Subcutaneous abdominal adipose tissue (tissue), 5 donors: ENCODE results near the gene ETV1.

Experiments used
- H3K27ac ChIP-seq: one replicate; pipeline ENCODE4 v1.7.0; 2013; ENCODE audit warnings: low read depth, mild to moderate bottlenecking, inconsistent platforms, low read length, moderate library complexity
- H3K27me3 ChIP-seq, 5 donors: one replicate each; pipeline ENCODE4 v1.7.0; 2013; ENCODE audit warnings: low read length in 5 of 5, inconsistent platforms in 1 of 5; ENCODE audit not compliant: control insufficient read depth in 5 of 5, insufficient read depth in 4 of 5
- H3K36me3 ChIP-seq, 5 donors: one replicate each; pipeline ENCODE4 v1.7.0; 2013; ENCODE audit warnings: low read length in 5 of 5; ENCODE audit not compliant: control insufficient read depth in 5 of 5, insufficient read depth in 5 of 5
- H3K4me1 ChIP-seq, 5 donors: one replicate each; pipeline ENCODE4 v1.7.0; 2013; ENCODE audit warnings: low read length in 5 of 5, mild to moderate bottlenecking in 3 of 5, moderate library complexity in 1 of 5; ENCODE audit not compliant: control insufficient read depth in 5 of 5, insufficient read depth in 5 of 5
- H3K4me3 ChIP-seq, 5 donors: one replicate each; pipeline ENCODE4 v1.7.0; 2013; ENCODE audit warnings: low read length in 5 of 5, low read depth in 1 of 5
- H3K9ac ChIP-seq, 5 donors: one replicate each; pipeline ENCODE4 v1.7.0; 2013; ENCODE audit warnings: low read length in 5 of 5, mild to moderate bottlenecking in 4 of 5, moderate library complexity in 3 of 5
- H3K9me3 ChIP-seq, 5 donors: one replicate each; pipeline ENCODE4 v1.7.0; 2013; ENCODE audit warnings: low read length in 5 of 5; ENCODE audit not compliant: control insufficient read depth in 5 of 5
- donor health status: healthy.
- donor health status: healthy.
- donor health status: healthy.
- donor health status: healthy.
- donor health status: healthy.

Gene ETV1

DNA sequence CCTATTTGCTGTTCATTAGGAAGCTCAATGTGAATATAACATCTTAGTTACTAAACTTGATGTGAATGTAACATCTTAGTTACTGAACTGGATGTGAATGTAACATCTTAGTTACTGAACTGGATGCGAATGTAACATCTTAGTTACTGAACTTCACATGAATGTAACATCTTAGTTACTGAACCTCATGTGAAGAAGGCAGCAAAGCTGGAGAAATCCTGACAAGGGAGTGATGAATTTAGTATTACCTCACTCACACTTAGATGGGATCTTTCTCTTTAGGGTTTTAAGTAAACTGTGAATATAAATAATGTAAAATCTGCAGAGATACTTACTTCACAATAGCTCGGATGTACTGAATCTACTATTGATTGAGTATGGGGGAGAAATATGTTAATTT, 73.6 kb downstream of the ETV1 start:
- Histone ChIP-seq H3K27me3 (no peaks in the 10 kb centered on the region), H3K27ac (no peak overlapping the region)

DNA sequence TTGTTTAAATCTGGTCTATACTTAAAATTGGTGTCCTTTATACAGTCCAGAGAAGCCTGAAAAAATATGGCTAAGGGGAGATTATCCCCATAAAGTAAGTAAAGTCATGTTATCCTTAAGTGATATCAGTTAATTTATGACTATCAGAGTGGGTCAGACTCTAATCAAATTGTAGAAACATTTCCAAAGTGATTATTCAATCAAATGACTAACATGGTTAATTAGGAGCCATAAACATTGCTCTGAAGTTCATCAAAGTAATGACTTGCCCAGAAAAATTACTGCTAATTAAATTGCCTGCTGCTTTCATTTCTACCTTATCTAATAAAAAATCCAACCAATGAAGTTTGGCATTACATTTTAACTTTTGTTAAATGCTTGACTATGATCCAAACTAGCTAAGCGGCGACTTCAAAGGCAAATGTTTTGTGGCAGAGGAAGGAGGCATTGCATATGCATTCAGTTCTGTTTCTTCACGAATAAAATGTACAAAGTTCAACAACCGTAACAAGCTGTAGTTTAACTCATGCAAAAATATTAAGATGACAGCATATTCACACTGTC, 76.7 kb downstream of the ETV1 start:
- Histone ChIP-seq H3K4me3 (no peak overlapping the region), H3K27me3 (no peaks in the 10 kb centered on the region), H3K4me1 (peaks cover 0 to 5% (median 0%) of the 10 kb centered on the region in 5 donors), H3K27ac (no peak overlapping the region), H3K36me3 (no peaks in the 10 kb centered on the region), H3K9ac (no peak overlapping the region), H3K9me3 (no peaks in the 10 kb centered on the region)

More for the DNA sequence above, 73.6 kb downstream of the ETV1 start:
- no peak overlapping the region for H3K9ac ChIP-seq
- no peaks in the 10 kb centered on the region for H3K9me3 ChIP-seq
- H3K4me1 ChIP-seq = peaks cover 0 to 13% (median 0%) of the 10 kb centered on the region in 5 donors
- H3K36me3 ChIP-seq = no peaks in the 10 kb centered on the region
- no peak overlapping the region for H3K4me3 ChIP-seq

DNA sequence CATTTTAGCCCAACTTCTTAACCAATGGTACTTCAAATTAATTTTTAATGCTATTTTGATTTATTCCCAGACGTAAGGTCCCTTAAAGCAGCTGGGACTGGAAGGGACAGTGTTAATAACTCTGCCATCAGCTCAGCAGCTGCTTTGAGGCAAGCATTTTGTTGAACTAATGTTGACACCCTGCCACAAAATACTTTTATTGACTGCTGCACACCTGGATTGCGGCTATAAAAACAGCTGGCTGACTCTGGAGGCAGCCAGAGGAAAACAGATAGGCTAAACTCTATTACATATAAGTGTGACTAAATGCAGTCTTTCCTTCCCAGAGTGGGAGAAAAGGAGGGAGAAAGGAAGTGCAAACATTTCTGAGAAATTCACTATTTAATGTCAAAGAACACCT, 77.6 kb downstream of the ETV1 start:
- Histone ChIP-seq H3K27ac (no peak overlapping the region), H3K27me3 (no peaks in the 10 kb centered on the region), H3K4me1 (peaks cover 0 to 5% (median 0%) of the 10 kb centered on the region in 5 donors), H3K36me3 (no peaks in the 10 kb centered on the region), H3K9me3 (no peaks in the 10 kb centered on the region), H3K4me3 (no peak overlapping the region), H3K9ac (no peak overlapping the region)

DNA sequence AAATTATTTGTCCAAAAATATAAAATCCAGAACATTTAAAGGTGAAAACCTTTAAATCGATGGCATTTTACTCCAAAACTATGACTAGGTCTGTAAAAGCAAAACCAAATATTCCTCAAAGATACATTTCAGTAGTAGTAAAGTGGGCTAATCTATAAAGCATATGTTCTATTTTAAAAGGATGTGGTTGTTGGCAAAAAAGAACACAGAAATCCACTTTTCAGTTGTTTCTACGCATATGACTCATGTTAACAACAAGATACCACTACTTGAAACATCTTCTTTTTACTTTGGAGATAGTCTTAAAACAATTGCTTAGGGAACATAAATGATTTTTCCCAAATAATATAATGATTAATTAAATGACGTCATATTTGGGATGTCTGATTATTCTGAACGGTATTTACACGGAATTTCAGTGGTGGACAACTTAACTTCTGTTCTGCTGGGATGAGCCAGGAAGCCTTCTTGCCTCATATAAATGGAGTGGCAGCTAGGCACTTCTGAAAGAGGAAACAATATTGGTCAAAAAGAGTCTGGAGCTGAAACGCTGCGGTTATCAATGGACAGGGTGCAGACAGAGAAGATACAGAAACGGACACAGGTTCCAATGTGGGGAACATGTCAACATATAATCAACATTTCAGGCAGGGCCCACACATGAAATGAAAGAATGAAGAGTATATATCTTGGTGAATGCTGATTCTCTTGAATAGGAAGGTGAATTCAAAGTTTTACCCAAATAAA, 78.5 kb downstream of the ETV1 start:
- no peaks in the 10 kb centered on the region for H3K9me3 ChIP-seq
- H3K9ac ChIP-seq = no peak overlapping the region
- H3K27ac ChIP-seq = no peak overlapping the region
- no peaks in the 10 kb centered on the region for H3K36me3 ChIP-seq
- H3K27me3 ChIP-seq = no peaks in the 10 kb centered on the region
- H3K4me1 ChIP-seq = peaks cover 0 to 5% (median 0%) of the 10 kb centered on the region in 5 donors
- H3K4me3 ChIP-seq = no peak overlapping the region

DNA sequence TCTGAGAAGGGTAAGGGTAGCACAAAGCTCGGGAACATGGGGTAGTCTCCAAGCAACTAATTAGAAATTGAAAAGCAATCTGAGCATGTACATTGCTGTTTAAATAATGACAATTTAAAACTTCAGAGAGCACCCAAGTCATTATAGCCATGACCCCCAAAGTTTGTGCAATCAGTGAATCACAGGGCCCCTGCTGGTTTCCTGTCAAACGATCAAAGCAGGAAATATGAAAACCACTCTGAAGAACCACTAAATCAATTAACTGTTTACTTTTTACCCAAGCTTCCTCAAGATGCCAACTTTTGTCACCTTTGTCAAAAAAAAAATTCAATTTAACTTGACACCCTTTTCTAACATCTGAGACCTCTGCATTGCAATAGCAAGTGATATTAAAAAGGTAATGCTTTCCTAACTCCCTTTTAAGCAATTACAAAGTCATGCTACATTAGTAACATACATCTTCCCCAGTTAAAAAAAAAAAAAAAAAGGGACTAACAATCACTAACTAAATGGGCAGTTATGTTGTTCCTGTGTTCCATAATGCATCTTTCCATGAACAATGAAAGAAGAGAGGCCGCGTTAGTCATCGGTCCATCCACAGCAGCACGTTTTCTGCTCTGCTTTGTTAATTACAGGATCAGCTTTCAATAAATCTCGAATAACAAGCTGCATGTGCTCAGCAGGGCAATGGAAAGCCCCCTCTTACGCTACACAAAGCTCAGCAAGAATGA, 80.6 kb downstream of the ETV1 start:
- H3K4me1 ChIP-seq = peaks cover 0 to 5% (median 0%) of the 10 kb centered on the region in 5 donors
- peaks cover 0 to 2% (median 0%) of the 10 kb centered on the region in 5 donors for H3K36me3 ChIP-seq
- H3K9me3 ChIP-seq = no peaks in the 10 kb centered on the region
- H3K9ac ChIP-seq = no peak overlapping the region
- H3K27ac ChIP-seq = no peak overlapping the region
- H3K4me3 ChIP-seq = no peak overlapping the region
- H3K27me3 ChIP-seq = no peaks in the 10 kb centered on the region

DNA sequence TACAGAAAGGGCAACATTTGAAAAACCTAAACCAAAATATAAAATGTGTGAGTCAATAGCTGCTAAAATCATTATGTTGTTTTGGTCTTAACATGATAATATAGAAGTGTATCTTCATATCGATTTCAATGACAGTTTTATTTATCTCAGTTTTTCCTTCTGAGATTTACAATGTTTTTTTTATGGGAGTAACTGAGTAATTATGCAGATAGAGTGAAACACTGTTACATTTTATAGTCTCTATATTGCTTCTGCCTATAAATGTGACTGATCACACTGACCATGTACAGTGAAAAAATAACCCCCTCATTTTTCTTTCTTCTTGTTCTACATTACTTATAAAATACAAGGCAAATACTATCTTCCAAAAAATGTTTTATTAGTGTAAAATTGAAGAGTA, 81.6 kb downstream of the ETV1 start:
- H3K27me3 ChIP-seq = no peaks in the 10 kb centered on the region
- H3K9me3 ChIP-seq = no peaks in the 10 kb centered on the region
- H3K9ac ChIP-seq = no peak overlapping the region
- peaks cover 0 to 2% (median 0%) of the 10 kb centered on the region in 5 donors for H3K36me3 ChIP-seq
- no peak overlapping the region for H3K27ac ChIP-seq
- peaks cover 0 to under 1% (median 0%) of the 10 kb centered on the region in 5 donors for H3K4me1 ChIP-seq
- no peak overlapping the region for H3K4me3 ChIP-seq

DNA sequence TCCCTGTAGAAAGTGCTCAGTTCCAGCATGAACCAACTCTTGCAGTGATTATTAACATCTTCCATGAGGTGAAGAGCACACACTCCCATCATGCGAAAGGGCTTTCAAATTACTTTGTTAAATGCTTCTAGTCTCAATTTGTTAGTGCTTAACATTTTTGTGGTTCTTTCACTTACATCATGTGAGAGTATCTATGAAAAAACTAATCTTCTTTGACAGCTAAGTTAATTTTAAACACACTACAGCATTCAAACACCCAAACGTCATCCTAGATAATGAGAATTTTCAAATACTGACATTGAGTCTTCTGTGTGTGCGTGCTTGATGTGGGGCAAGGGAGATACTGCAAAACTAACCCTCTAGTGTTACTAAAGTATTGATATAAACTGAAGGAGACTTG, 84.8 kb downstream of the ETV1 start:
- no peaks in the 10 kb centered on the region for H3K9me3 ChIP-seq
- no peaks in the 10 kb centered on the region for H3K4me1 ChIP-seq
- H3K27me3 ChIP-seq = no peaks in the 10 kb centered on the region
- peaks cover 0 to 2% (median 0%) of the 10 kb centered on the region in 5 donors for H3K36me3 ChIP-seq
- H3K27ac ChIP-seq = no peak overlapping the region
- H3K4me3 ChIP-seq = no peak overlapping the region
- H3K9ac ChIP-seq = no peak overlapping the region

DNA sequence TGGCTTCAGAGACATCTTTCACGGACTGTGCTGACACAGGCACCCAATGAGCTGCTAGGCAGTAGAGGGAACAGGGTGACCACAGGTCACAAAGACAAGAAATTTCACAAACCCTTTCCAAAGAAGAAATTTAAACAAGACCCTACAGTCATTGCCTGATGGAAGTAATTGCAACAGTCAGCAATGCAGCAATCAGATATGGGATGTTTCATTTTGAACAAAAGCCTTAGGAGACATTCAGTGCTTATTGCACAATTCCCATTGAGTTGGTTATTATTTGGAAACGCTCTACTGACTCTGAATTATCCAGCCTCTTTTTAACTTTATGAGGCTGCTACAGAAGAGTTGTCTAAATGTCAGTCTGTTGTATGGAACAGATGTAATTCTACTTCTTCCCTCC, 85.5 kb downstream of the ETV1 start:
- no peaks in the 10 kb centered on the region for H3K27me3 ChIP-seq
- no peaks in the 10 kb centered on the region for H3K9me3 ChIP-seq
- no peak overlapping the region for H3K9ac ChIP-seq
- H3K36me3 ChIP-seq = peaks cover 0 to 2% (median 0%) of the 10 kb centered on the region in 5 donors
- no peak overlapping the region for H3K4me3 ChIP-seq
- H3K27ac ChIP-seq = no peak overlapping the region
- H3K4me1 ChIP-seq = no peaks in the 10 kb centered on the region

DNA sequence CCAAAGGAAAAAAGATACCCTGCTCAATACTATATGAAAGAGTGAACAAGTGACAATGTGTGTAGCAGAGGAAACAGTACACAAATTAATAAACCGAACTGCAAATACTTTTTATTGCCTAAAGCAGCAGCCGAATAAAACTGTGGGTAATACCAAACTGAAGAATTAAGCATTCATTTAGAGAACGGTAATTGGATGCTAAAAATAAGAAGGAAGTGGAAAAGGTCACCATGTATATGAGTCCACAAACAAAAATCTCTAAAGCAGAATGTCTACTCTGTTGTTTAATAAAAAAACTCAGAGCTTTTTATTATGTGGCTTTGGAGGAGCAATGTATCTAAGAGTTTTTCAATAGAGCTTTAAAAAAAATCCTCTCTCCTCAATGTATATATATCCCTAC, 87.9 kb downstream of the ETV1 start:
- Histone ChIP-seq H3K4me3 (no peak overlapping the region), H3K4me1 (no peaks in the 10 kb centered on the region), H3K27ac (no peak overlapping the region), H3K27me3 (no peaks in the 10 kb centered on the region), H3K36me3 (peaks cover 0 to 2% (median 0%) of the 10 kb centered on the region in 5 donors), H3K9ac (no peak overlapping the region), H3K9me3 (no peaks in the 10 kb centered on the region)
